ENCODE data around the gene RBM47.
"Not testable (repeated sequence)": the region's sequence is repeated elsewhere in the genome, so short reads cannot be mapped to it uniquely, and the experiment has no call there.

Gene RBM47

GRCh38 chr4:40434126-40434687 is 195.5 kb downstream of the RBM47 start:
- no peak for DNase-seq

GRCh38 chr4:40432504-40432903 is 197.2 kb downstream of the RBM47 start:
- no peak for DNase-seq

GRCh38 chr4:40427871-40428270 is 201.8 kb downstream of the RBM47 start:
- not testable (repeated sequence) for DNase-seq

GRCh38 chr4:40427128-40427527 is 202.5 kb downstream of the RBM47 start:
- no peak for DNase-seq

- no peak for DNase-seq
These were observed 203.7 kb downstream of the RBM47 start for GRCh38 chr4:40425799-40426574.

GRCh38 chr4:40423735-40424134 is 205.9 kb downstream of the RBM47 start:
- no peak for DNase-seq

- no peak for DNase-seq
These were observed 207.6 kb downstream of the RBM47 start for GRCh38 chr4:40421839-40422708.

- DNase-seq = no peak
These were observed 210.3 kb downstream of the RBM47 start for GRCh38 chr4:40419231-40419912.

GRCh38 chr4:40418430-40419230 is 211.0 kb downstream of the RBM47 start:
- no peak for DNase-seq

GRCh38 chr4:40417941-40418340 is 211.7 kb downstream of the RBM47 start:
- DNase-seq = no peak

GRCh38 chr4:40414673-40415072 is 215.0 kb downstream of the RBM47 start:
- no peak for DNase-seq

GRCh38 chr4:40412866-40413795 is 216.5 kb downstream of the RBM47 start:
- DNase-seq = no peak

- DNase-seq = no peak
These were observed 217.3 kb downstream of the RBM47 start for GRCh38 chr4:40412388-40412787.

GRCh38 chr4:40409835-40410234 is 219.8 kb downstream of the RBM47 start:
- DNase-seq = no peak

GRCh38 chr4:40407468-40407867 is 222.2 kb downstream of the RBM47 start:
- not testable (repeated sequence) for DNase-seq

- no peak for DNase-seq
These were observed 223.3 kb downstream of the RBM47 start for GRCh38 chr4:40406340-40406739.

- no peak for DNase-seq
These were observed 224.5 kb downstream of the RBM47 start for GRCh38 chr4:40405193-40405592.

- no peak for DNase-seq
These were observed 226.6 kb downstream of the RBM47 start for GRCh38 chr4:40403081-40403480.

GRCh38 chr4:40402556-40402955 is 227.1 kb downstream of the RBM47 start:
- DNase-seq = no peak

GRCh38 chr4:40401631-40402030 is 228.0 kb downstream of the RBM47 start:
- DNase-seq = no peak

GRCh38 chr4:40401096-40401495 is 228.6 kb downstream of the RBM47 start:
- DNase-seq = no peak
